Suprapubic skin (tissue), 3 donors: ENCODE measurements around the gene IL27RA.

ENCODE experiments used
- CTCF ChIP-seq, 2 donors: fragments of 200-600 bp in 1 of 2; fragments of 450-650 bp in 1 of 2; sonication (generic) in 1 of 2; IDR thresholded peaks; one replicate each; pipeline ENCODE4 v1.5.1; 2016 to 2019; ENCODE audit warnings: antibody characterized with exemption in 2 of 2, mild to moderate bottlenecking in 1 of 2, moderate library complexity in 1 of 2
- POLR2A ChIP-seq, 2 donors: fragments of 450-650 bp; IDR thresholded peaks; one replicate each; pipeline ENCODE4 v1.6.1; 2017; ENCODE audit warnings: antibody characterized with exemption in 2 of 2, mild to moderate bottlenecking in 2 of 2, moderate library complexity in 2 of 2

DNA sequence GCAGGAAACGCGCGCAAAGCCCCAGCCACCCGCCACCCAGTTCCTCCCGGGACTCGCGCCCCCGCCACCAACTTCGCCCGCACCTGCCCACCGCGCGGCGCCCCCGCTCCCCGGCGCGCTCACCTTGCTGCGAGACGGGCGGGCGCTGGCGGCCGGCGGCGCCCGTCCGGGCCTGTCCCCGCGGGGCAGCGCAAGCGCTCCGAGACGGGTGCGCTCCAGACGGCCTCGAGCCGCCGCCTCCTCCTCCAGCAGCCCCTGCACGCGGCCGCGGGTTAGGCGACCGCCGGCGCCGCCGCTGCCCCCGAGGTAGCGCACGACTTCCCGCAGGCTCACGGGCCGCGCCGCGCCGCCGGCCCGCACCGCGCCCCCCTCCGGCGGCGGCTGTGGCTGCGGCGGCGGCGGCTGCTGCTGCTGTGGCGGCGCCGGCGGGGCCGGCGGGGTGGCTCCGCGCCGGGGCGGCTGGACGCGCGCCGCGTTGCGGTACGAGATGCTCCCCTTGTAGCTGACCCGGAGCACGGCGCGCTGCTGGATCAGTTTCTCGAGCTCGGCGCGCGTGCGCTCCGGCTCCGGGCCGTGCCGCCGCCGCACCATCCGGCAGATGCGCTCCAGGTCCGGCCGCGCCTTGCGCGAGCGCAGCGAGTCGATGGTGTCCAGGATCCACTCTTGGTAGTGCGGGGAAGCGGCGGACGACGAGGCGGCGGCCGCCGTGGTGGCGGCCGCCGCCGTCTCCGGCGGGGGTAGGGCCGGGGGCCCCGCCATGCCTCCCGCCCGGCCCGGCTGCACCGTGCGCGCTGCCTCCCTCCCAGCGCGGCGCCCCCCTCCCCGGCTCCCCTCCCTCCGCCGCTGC lies 58.3 kb downstream of the IL27RA start:
- TF ChIP-seq POLR2A (IDR thresholded peaks at IDR 0.05) (no peak), CTCF (IDR thresholded peaks at IDR 0.05) (no peak)
